Measurements from ENCODE around the gene CAMK1G.

- TF ChIP-seq POLR2A (IDR thresholded peaks at IDR 0.05): no peak
- TF ChIP-seq, protein P1, sequence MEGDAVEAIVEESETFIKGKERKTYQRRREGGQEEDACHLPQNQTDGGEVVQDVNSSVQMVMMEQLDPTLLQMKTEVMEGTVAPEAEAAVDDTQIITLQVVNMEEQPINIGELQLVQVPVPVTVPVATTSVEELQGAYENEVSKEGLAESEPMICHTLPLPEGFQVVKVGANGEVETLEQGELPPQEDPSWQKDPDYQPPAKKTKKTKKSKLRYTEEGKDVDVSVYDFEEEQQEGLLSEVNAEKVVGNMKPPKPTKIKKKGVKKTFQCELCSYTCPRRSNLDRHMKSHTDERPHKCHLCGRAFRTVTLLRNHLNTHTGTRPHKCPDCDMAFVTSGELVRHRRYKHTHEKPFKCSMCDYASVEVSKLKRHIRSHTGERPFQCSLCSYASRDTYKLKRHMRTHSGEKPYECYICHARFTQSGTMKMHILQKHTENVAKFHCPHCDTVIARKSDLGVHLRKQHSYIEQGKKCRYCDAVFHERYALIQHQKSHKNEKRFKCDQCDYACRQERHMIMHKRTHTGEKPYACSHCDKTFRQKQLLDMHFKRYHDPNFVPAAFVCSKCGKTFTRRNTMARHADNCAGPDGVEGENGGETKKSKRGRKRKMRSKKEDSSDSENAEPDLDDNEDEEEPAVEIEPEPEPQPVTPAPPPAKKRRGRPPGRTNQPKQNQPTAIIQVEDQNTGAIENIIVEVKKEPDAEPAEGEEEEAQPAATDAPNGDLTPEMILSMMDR (IDR thresholded peaks at IDR 0.05): no peak
These were observed 4.3 kb downstream of the CAMK1G start for GRCh38 chr1:209587789-209588188.

All from ovary (tissue), 3 donors.